C1 segment of cervical spinal cord (tissue), 14 donors: ENCODE results near the gene PPP1CA.
A peak's percentile ranks its signal among the peaks of the same experiment; 100 is the strongest.
"Not testable (repeated sequence)": the region's sequence is repeated elsewhere in the genome, so short reads cannot be mapped to it uniquely, and the experiment has no call there.

Experiments
- DNase-seq, 14 donors: peaks; one replicate each; lab custom pipeline; 2025; lab: John Stamatoyannopoulos, UW

The PPP1CA gene

DNA sequence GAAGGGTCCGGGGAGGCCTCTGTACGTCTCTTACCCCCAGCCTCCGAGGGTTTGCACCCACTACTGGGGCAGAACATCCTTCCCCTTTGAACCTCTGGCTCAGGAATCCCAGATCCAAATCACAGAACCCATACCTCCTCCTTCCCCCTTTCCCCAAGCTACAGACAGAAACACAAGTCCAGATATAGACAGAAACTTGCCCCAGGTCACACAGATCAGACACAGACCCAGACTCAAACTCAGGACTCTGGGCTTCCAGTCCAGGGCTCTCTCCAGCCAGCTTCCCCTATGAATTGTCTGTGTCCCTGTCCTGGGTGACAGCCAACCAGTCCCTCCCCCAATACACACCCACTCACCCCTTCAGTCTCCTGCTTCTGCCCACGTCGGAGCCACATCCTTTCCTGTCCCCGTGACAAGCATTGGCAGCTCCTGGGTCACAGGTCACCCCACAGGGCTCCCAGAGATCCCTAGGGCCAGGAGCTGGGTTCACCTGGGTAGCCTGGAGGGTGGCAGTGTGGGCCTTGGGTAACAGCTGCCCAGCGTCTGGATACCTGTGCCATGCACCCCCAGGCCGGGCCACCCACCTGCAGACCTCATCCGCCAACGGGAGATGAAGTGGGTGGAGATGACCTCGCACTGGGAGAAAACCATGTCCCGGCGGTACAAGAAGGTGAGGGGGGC, 3.0 kb upstream of the PPP1CA start:
- DNase-seq, result peak in 2 of 14 donors; percentile 14 to 25

GRCh38 chr11:67403085-67403484, 1.4 kb upstream of the PPP1CA start:
- DNase-seq, result not testable (repeated sequence)

GRCh38 chr11:67402192-67402839, 658 bp upstream of the PPP1CA start:
- DNase-seq, result not testable (repeated sequence)

DNA sequence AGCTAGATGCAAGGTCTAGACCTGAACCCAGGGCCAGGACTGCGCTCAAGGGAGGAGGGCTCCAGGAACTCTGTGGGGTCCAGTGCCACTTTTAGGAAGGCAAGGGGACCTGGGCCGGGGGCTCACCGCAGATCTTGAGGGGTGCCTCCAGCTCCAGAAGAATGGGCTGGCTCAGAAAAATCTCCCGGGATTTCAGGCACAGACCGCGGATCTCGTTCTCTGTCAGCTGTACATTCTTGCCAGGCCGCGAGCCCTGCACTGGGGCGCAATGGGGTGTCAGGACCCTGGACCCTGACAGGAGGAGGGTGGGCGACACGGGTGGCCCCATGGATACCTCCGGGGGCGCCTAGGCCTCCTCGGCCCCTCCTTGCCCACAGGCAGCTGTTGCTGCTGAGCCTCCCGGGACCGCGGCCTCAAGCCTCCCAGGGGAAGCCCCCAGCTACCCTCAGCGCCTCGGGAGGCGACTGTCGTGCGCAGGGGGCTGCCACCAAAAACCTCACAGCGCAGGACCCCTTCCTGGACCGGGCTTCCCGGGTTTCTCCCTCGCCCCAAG, 640 bp downstream of the PPP1CA start:
- peak in 1 of 14 donors; percentile 49 for DNase-seq

DNA sequence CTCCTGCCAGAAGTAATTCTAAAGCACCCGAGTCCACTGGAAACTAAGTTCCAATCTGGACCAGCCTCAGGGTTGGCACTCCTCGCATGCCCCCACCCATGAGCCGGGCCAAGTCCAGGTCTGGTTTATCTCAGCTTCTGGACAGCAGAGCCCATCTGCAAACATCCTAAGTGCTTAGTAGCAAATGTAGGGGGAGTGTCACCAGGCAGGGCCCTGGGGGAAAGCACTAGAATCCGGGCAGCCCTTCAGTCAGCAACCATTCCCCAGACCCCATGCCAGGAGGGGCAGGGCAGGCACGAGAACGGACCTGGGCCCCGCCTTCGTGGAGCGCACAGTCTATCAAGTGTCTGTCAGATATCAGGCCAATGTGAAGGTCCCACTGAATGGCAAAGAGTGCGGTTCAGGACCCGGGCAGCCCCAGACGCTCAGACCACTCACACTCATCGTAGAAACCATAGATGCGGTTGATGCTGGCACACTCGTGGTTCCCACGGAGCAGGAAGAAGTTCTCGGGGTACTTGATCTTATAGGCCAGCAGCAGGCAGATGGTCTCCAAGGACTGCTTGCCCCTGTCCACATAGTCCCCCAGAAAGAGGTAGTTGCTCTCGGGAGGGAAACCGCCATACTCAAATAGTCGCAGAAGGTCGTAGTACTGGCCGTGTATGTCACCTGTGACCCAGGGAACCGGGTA, 1.3 kb downstream of the PPP1CA start:
- DNase-seq, result no peak

DNA sequence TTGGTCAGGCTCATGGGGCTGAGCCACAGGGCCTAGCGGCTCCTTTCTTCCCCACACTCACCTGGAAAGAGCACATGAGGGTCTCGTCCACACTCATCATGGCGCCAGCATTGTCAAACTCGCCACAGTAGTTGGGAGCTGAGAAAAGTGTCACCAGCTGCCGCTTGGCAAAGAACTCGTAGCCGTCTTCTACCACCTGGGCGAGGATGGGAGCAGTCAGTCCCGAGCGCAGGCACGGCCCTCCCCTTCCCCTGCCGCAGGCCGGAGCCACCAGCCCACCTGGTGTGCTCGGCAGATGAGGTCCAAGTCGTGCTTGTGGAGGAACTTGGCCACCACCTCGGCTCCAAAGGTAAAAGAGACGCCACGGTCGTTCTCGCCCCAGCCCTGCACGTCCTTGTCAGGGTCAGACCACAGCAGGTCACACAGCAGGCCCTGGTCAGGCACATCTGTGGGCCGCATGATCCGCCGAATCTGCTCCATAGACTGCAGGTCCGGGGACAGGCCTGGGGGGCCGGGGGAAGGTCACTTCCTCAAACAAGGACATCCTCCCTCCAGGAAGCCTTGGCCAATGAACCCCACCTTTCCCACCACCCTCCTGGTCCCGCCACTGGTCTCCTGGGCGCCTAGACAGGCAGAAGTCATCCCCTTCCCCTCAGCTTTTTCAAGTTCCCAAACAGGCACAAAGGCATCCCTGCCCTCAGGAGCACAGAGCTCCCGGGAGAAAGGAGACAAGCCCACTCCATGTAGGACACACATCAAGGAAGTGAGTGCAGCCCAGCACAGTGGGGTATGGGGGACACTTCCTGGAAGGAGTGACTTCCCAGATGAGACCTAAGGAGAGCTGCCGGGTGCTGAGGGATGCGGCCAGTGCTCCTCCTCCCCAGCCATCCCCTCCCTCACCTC, 2.7 kb downstream of the PPP1CA start:
- no peak for DNase-seq

DNA sequence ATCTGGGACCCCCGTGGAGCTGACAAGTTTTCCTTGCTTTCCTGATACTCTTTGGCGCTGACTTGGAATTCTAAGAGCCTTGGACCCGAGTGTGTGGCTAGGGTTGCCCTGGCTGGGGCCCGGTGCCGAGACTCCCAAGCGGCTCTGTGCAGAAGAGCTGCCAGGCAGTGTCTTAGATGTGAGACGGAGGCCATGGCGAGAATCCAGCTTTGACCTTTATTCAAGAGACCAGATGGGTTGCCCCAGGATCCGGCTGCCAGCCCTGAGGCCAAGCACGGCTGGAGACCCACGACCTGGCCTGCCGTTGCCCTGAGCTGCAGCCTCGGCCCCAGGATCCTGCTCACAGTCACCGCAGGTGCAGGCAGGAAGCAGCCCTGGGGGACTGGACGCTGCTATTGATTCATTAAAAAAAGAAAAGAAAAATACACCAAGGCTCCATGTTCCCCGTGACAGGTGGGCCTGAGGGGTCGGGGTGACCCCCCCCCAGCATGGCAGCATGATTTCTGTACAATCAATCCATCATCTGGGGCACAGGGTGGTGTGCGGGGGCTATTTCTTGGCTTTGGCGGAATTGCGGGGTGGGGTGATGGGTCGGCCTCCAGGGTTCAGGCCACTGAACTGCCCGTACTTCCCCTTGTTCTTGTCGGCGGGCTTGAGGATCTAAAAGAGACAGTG, 3.5 kb downstream of the PPP1CA start:
- peak in 2 of 14 donors; percentile 16 to 21 for DNase-seq

GRCh38 chr11:67397536-67397935, 4.1 kb downstream of the PPP1CA start:
- no peak for DNase-seq

GRCh38 chr11:67396587-67397389, 4.9 kb downstream of the PPP1CA start:
- no peak for DNase-seq

DNA sequence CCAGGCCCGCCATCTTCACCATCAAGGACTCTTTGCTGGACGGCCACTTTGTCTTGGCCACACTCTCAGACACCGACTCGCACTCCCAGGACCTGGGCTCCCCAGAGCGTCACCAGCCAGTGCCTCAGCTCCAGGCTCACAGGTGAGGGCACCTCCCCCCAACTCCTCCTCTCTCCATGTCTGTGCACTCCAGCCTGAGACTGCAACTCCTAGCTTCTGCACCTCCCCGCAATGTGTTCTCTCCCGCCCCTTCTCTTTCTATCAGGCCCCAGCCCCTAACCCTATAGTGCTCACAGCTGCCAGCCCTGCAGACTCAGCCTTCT, 5.4 kb downstream of the PPP1CA start:
- DNase-seq, result no peak

DNA sequence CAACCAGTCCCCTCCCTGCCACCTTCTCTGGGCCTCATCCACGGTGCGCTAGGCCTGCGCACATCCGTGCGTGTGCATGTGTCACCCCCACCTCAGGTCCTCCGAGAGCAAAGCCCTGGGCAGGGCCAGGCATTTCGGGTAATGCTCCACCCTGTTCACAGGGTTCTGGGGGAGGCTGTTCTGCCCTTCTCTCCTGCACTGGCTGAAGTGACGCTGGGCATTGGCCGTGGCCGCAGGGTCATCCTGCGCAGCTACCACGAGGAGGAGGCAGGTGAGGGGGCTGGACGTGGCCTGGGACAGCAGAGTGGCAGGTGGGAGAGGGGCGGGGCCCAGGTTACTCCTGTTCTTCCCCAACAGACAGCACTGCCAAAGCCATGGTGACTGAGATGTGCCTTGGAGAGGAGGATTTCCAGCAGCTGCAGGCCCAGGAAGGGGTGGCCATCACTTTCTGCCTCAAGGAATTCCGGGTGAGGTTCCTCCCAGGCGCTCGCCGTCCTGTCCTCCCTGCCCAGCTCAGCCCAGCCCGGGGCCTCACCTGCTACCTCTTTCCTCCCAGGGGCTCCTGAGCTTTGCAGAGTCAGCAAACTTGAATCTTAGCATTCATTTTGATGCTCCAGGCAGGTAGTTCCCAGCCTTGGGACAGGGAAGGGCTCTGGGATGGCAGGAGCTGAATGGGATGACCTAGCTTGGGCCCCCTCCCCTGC, 6.0 kb downstream of the PPP1CA start:
- no peak for DNase-seq

DNA sequence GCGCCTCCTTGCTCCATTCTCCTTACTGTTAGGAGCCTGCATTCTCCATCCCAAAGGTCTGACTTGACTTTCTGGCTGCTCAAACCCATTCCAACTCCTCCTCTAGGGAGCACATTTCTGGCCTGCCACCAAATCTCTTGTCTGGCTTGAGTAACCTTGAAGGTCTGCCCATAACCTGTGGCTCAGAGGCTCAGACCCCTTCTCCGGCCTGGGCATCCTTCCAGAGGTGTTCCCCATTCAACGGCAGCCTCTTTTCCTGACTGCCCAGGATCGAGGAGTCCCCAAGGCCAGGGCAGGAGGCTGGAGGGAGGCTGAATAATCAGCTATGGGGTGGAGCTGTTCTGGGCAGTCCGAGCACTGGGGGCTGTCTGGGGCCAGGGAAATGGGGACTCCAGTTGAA, 7.7 kb downstream of the PPP1CA start:
- no peak for DNase-seq

- no peak for DNase-seq
Measured at GRCh38 chr11:67393437-67393836, 8.2 kb downstream of the PPP1CA start.

- DNase-seq, result no peak
Measured at GRCh38 chr11:67392183-67392715, 9.4 kb downstream of the PPP1CA start.

GRCh38 chr11:67391304-67392182, 10.1 kb downstream of the PPP1CA start, which contains the start of gene RAD9A:
TSS of gene RAD9A (plus strand) at chr11:67391986. CDS start at chr11:67392045, 59 bp downstream.
- peak; percentile 47 to 97 (median 88) for DNase-seq

GRCh38 chr11:67390947-67391303, 10.7 kb downstream of the PPP1CA start:
- no peak for DNase-seq

GRCh38 chr11:67389477-67389876, 12.2 kb downstream of the PPP1CA start:
- no peak for DNase-seq

GRCh38 chr11:67387518-67387917, 14.1 kb downstream of the PPP1CA start:
- DNase-seq, result no peak
